H1 (cell line): ENCODE results near the gene WDR48. TPM values are rescaled to one million over a fixed set of nuclear protein-coding genes. Genes with fewer than 3 reads are reported as not detected.

Experiments used
- CTCF ChIA-PET: fragments of 300-600 bp; sonication (Branson Sonifier 250); formaldehyde crosslinking; loops from one replicate; lab custom pipeline; 2021; ENCODE audit not compliant: partially characterized antibody; lab: Charles Lee
- POLR2A ChIA-PET: fragments of 300-600 bp; sonication (Branson Sonifier 250); formaldehyde crosslinking; loops from one replicate; lab custom pipeline; 2021; ENCODE audit warnings: inconsistent platforms; ENCODE audit not compliant: partially characterized antibody; lab: Charles Lee
- DNase-seq, 2 experiments: peaks; one replicate each; pipeline versions ENCODE4 v3.0.0 to v3.0.0-alpha.2; 2010 to 2022; ENCODE audit warnings: low spot score in 2 of 2, low read depth in 1 of 2, mixed read lengths in 1 of 2
- FAIRE-seq: peaks from 2 replicates; lab custom pipeline; 2011; peaks lifted over from hg19 to GRCh38; lab: Jason Lieb, UNC
- H2AFZ ChIP-seq: 2 replicates; pipeline ENCODE4 v1.8.1; 2012; ENCODE audit warnings: low read length, inconsistent platforms
- H2AK5ac ChIP-seq: 2 replicates; pipeline ENCODE4 v1.6.1; 2013; ENCODE audit warnings: low read depth, low read length
- H2BK120ac ChIP-seq: replicated peaks from 2 replicates; pipeline ENCODE3; 2013; ENCODE audit warnings: low read depth, low read length, inconsistent platforms
- H2BK12ac ChIP-seq: 2 replicates; pipeline ENCODE4 v1.6.1; 2013; ENCODE audit warnings: low read depth, low read length
- H2BK15ac ChIP-seq: 2 replicates; pipeline ENCODE4 v1.6.1; 2013; ENCODE audit warnings: low read length
- H2BK20ac ChIP-seq: 2 replicates; pipeline ENCODE4 v1.6.1; 2013; ENCODE audit warnings: low read length
- H2BK5ac ChIP-seq: 2 replicates; pipeline ENCODE4 v1.6.1; 2013; ENCODE audit warnings: low read depth, low read length
- H3K14ac ChIP-seq: 2 replicates; pipeline ENCODE4 v1.6.1; 2013; ENCODE audit warnings: inconsistent platforms; ENCODE audit not compliant: insufficient read length
- H3K18ac ChIP-seq: 2 replicates; pipeline ENCODE4 v1.6.1; 2013; ENCODE audit warnings: low read length; ENCODE audit errors: extremely low read depth
- H3K23ac ChIP-seq: 2 replicates; pipeline ENCODE4 v1.6.1; 2013; ENCODE audit warnings: inconsistent platforms; ENCODE audit not compliant: insufficient read length
- H3K23me2 ChIP-seq: 2 replicates; pipeline ENCODE4 v1.6.1; 2013; ENCODE audit warnings: low read depth, low read length
- H3K27ac ChIP-seq: 2 replicates; pipeline ENCODE4 v1.6.1; 2011; ENCODE audit warnings: low read depth, low read length, inconsistent platforms
- H3K27me3 ChIP-seq, 4 experiments: replicated peaks in 1 of 4; 1 replicate in 1 of 4; 2 replicates in 3 of 4; pipeline versions ENCODE4 v1.6.1 to v1.8.1; 2011 to 2013; ENCODE audit warnings: low read length in 3 of 4, mild to moderate bottlenecking in 3 of 4, inconsistent platforms in 2 of 4, mixed read lengths in 2 of 4, moderate library complexity in 1 of 4; ENCODE audit not compliant: control insufficient read depth in 3 of 4, insufficient read depth in 3 of 4; ENCODE audit errors: extremely low read depth in 1 of 4
- H3K36me3 ChIP-seq, 4 experiments: 2 replicates each; pipeline versions ENCODE4 v1.6.1 to v1.8.1; 2011 to 2013; ENCODE audit warnings: mild to moderate bottlenecking in 4 of 4, low read length in 3 of 4, moderate library complexity in 2 of 4, control low read depth in 1 of 4, inconsistent platforms in 1 of 4; ENCODE audit not compliant: insufficient read depth in 4 of 4, control insufficient read depth in 2 of 4
- H3K4ac ChIP-seq: replicated peaks from 2 replicates; pipeline ENCODE3; 2013; ENCODE audit warnings: low read length, low read depth, mixed read lengths, inconsistent platforms; ENCODE audit not compliant: insufficient read length
- H3K4me1 ChIP-seq, 4 experiments: replicated peaks in 1 of 4; 1 replicate in 1 of 4; 2 replicates in 3 of 4; pipeline versions ENCODE4 v1.6.1 to v1.8.1; 2011 to 2013; ENCODE audit warnings: low read length in 3 of 4, inconsistent platforms in 2 of 4, mixed read lengths in 1 of 4; ENCODE audit not compliant: insufficient read depth in 4 of 4, control insufficient read depth in 3 of 4
- H3K4me2 ChIP-seq, 2 experiments: 2 replicates each; pipeline versions ENCODE4 v1.6.1 to v1.8.1; 2011 to 2013; ENCODE audit warnings: low read depth in 2 of 2, low read length in 2 of 2, control low read depth in 1 of 2, inconsistent platforms in 1 of 2, mild to moderate bottlenecking in 1 of 2; ENCODE audit not compliant: insufficient read depth in 1 of 2
- H3K4me3 ChIP-seq, 4 experiments: fragments of 200-600, 300-600 bp in 1 of 4; sonication (generic), shearing (Covaris generic), sonication (Bioruptor Twin) in 1 of 4; 2 replicates each; pipeline versions ENCODE4 v1.5.1 to v1.8.1; 2011 to 2016; ENCODE audit warnings: low read length in 4 of 4, low read depth in 3 of 4, control low read depth in 2 of 4, inconsistent platforms in 2 of 4, mild to moderate bottlenecking in 2 of 4, mixed read lengths in 1 of 4, moderate library complexity in 1 of 4; ENCODE audit not compliant: insufficient read depth in 2 of 4; ENCODE audit errors: extremely low read depth in 1 of 4
- H3K56ac ChIP-seq: replicated peaks from 2 replicates; pipeline ENCODE3; 2013; ENCODE audit warnings: low read depth, mild to moderate bottlenecking, mixed read lengths, low read length, inconsistent platforms; ENCODE audit not compliant: insufficient read length
- H3K79me1 ChIP-seq: 2 replicates; pipeline ENCODE4 v1.6.1; 2013; ENCODE audit warnings: low read depth, low read length, control low read depth
- H3K79me2 ChIP-seq, 2 experiments: 2 replicates each; pipeline versions ENCODE4 v1.6.1 to v1.8.1; 2012 to 2013; ENCODE audit warnings: low read length in 2 of 2, mild to moderate bottlenecking in 2 of 2, inconsistent platforms in 1 of 2; ENCODE audit not compliant: insufficient read depth in 2 of 2, control insufficient read depth in 1 of 2
- H3K9ac ChIP-seq, 4 experiments: replicated peaks in 1 of 4; 1 replicate in 1 of 4; 2 replicates in 3 of 4; pipeline versions ENCODE4 v1.6.1 to v1.8.1; 2011 to 2013; ENCODE audit warnings: low read depth in 3 of 4, low read length in 3 of 4, control low read depth in 2 of 4, mild to moderate bottlenecking in 2 of 4, moderate library complexity in 2 of 4, inconsistent platforms in 1 of 4; ENCODE audit errors: extremely low read depth in 1 of 4
- H3K9me3 ChIP-seq, 2 experiments: 2 replicates each; pipeline versions ENCODE4 v1.6.1 to v1.8.1; 2012 to 2013; ENCODE audit warnings: mild to moderate bottlenecking in 2 of 2, moderate library complexity in 2 of 2, control low read depth in 1 of 2, inconsistent platforms in 1 of 2, low read depth in 1 of 2, low read length in 1 of 2, mixed read lengths in 1 of 2; ENCODE audit not compliant: insufficient read depth in 2 of 2
- H4K20me1 ChIP-seq, 2 experiments: replicated peaks in 1 of 2; 2 replicates each; pipeline versions ENCODE3 to v1.8.1; 2011 to 2013; ENCODE audit warnings: inconsistent platforms in 2 of 2, low read length in 2 of 2, mild to moderate bottlenecking in 1 of 2; ENCODE audit not compliant: insufficient read depth in 2 of 2, control insufficient read depth in 1 of 2
- H4K5ac ChIP-seq: 2 replicates; pipeline ENCODE4 v1.6.1; 2013; ENCODE audit warnings: low read length, low read depth, mixed read lengths, inconsistent platforms; ENCODE audit not compliant: insufficient read length
- H4K8ac ChIP-seq: 2 replicates; pipeline ENCODE4 v1.8.0; 2013; ENCODE audit warnings: mild to moderate bottlenecking, moderate library complexity, low read length, inconsistent platforms; ENCODE audit not compliant: insufficient read depth; ENCODE audit errors: extremely low read depth
- H4K91ac ChIP-seq: replicated peaks from 2 replicates; pipeline ENCODE3; 2013; ENCODE audit warnings: low read length, mixed read lengths, inconsistent platforms; ENCODE audit not compliant: insufficient read length
- CHD1 ChIP-seq: IDR thresholded peaks from 2 replicates; pipeline ENCODE4 v1.6.1; 2012; ENCODE audit warnings: low read depth, low read length, improper control_type of control experiment
- EZH2 ChIP-seq: fragments of 200-600 bp; sonication (generic); IDR thresholded peaks from 2 replicates; pipeline ENCODE4 v1.7.1; 2012; ENCODE audit warnings: low read depth, mild to moderate bottlenecking, moderate library complexity, low read length, inconsistent platforms; ENCODE audit not compliant: severe bottlenecking
- MAFK ChIP-seq: IDR thresholded peaks from 2 replicates; pipeline ENCODE4 v1.6.1; 2012; ENCODE audit warnings: low read depth, mild to moderate bottlenecking, improper control_type of control experiment, low read length
- RFX5 ChIP-seq: IDR thresholded peaks from 2 replicates; pipeline ENCODE4 v1.6.1; 2011; ENCODE audit warnings: low read depth, low read length, improper control_type of control experiment, borderline replicate concordance
- RNF2 ChIP-seq: fragments of 200-900, 300-1000 bp; sonication (generic); IDR thresholded peaks from 2 replicates; pipeline ENCODE4 v1.7.1; 2016; ENCODE audit warnings: borderline replicate concordance, low read depth, mild to moderate bottlenecking, antibody characterized with exemption, low read length; ENCODE audit not compliant: poor library complexity, severe bottlenecking; ENCODE audit errors: missing control alignments
- SAP30 ChIP-seq: fragments of 300-600 bp; sonication (generic); IDR thresholded peaks from 2 replicates; pipeline ENCODE4 v1.7.1; 2012; ENCODE audit warnings: low read length, moderate library complexity, mild to moderate bottlenecking, inconsistent platforms; ENCODE audit not compliant: insufficient read depth, insufficient replicate concordance
- TBP ChIP-seq: IDR thresholded peaks from 2 replicates; pipeline ENCODE4 v1.6.1; 2011; ENCODE audit warnings: low read depth, low read length, improper control_type of control experiment
- WGBS, 2 experiments: shearing (Covaris generic) in 1 of 2; methylation state at CpG; one replicate each; pipeline versions ENCODE4 v1.1.6 to v1.1.7; 2013 to 2015; ENCODE audit warnings: low lambda C conversion rate in 2 of 2, mixed read lengths in 2 of 2, inconsistent platforms in 1 of 2, low coverage in 1 of 2, missing lambda C conversion rate in 1 of 2; ENCODE audit not compliant: insufficient replicate concordance in 2 of 2, insufficient coverage in 1 of 2, insufficient read length in 1 of 2; ENCODE audit errors: extremely low coverage in 1 of 2, missing lambda C conversion rate in 1 of 2; 5-methylcytosine and 5-hydroxymethylcytosine counted together
- polyA plus RNA-seq, 7 experiments: library from polyadenylated mRNA; depleted of rRNA in 3 of 7; stranded (reverse) in 5 of 7; unstranded in 2 of 7; fragments of >200 nt in 5 of 7; fragments of 200-250 nt in 2 of 7; gene quantifications; 1 replicate in 5 of 7; 2 replicates in 1 of 7; 4 replicates in 1 of 7; pipeline versions ENCODE4 v1.2.1 to v1.2.3, GENCODE V29; 2011 to 2013; ENCODE audit warnings: missing spikeins in 2 of 7, mixed read lengths in 2 of 7
- total RNA-seq: library from RNA; stranded (reverse); fragmentation: NEBNext Ultra II Directional; extraction: Animal tissue kit (Norgen Biotek cat#: 25700); gene quantifications from 2 replicates; pipeline ENCODE4 v1.2.1, GENCODE V29; 2021
- TF ChIP-seq, protein P1 (sequence below): IDR thresholded peaks from 2 replicates; pipeline ENCODE4 v1.6.1; 2012; ENCODE audit warnings: inconsistent platforms

Gene WDR48
- total and polyA plus RNA-seq, 2 of the 8 experiments (the other 6 are each of a cell fraction or from before 2014, with no cell fraction given) = 21.2 to 54.1 TPM

DNA sequence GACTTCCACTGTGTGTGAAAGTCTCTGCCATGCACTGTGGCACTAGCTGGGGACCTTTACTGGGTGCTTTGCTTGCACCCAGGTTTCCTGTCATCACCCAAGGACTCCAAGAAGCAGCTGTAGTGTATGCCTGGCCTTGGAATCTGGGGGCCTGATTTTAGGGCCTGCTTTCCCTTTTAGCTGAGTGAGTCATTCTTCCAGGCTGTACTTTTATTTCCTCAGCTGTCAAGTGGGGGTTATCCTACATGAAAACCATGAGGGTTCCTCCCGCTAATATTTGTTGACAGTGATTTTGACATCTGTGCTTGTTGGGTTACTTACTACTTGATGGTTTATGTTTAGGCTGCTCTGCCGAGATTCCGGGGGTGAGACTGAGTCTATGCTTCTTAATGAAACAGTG, 37.1 kb downstream of the WDR48 start:
- no peak overlapping the region for H2BK20ac ChIP-seq
- no peak overlapping the region for H3K56ac ChIP-seq
- no peak overlapping the region for H3K23ac ChIP-seq
- TF ChIP-seq MAFK (no peak), SAP30 (no peak), RNF2 (no peak), CHD1 (no peak), TBP (no peak), EZH2 (no peak), RFX5 (no peak)
- TF ChIP-seq, protein P1, sequence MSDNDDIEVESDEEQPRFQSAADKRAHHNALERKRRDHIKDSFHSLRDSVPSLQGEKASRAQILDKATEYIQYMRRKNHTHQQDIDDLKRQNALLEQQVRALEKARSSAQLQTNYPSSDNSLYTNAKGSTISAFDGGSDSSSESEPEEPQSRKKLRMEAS = no peak
- TF ChIP-seq, all 59 proteins: peak for 0
- Histone ChIP-seq H2AK5ac (no peak overlapping the region), H3K36me3 (peaks cover 16 to 66% (median 42%) of the 10 kb centered on the region in 4 experiments), H2BK5ac (no peak overlapping the region), H3K9ac (no peak overlapping the region), H4K20me1 (peaks cover 0 to 3% of the 10 kb centered on the region in 2 experiments), H3K23me2 (no peaks in the 10 kb centered on the region; the same call in 1 of the 2 replicates), H3K18ac (no peak overlapping the region), H3K9me3 (no peaks in the 10 kb centered on the region), H4K91ac (no peak overlapping the region), H4K8ac (no peak overlapping the region), H4K5ac (no peak overlapping the region), H3K4me1 (no peaks in the 10 kb centered on the region), H2AFZ (no peak overlapping the region), H3K4me3 (no peak overlapping the region), H3K4ac (no peak overlapping the region), H3K4me2 (no peak overlapping the region), H2BK120ac (no peak overlapping the region), H2BK12ac (no peak overlapping the region), H3K27ac (no peak overlapping the region), H3K79me2 (no peaks in the 10 kb centered on the region), H2BK15ac (no peak overlapping the region), H3K14ac (no peak overlapping the region), H3K79me1 (no peaks in the 10 kb centered on the region), H3K27me3 (no peaks in the 10 kb centered on the region)
- DNase-seq = peak in 1 of 2 experiments; percentile 20
- ChIA-PET CTCF (interaction anchor here (0.9 to 1.9 kb wide), 4 partner anchors 12 to 203 kb away, joined by 3 to 5 read pairs (median 4); no protein-coding TSS in a partner anchor), POLR2A (no interaction called here)
- 92% methylated on average over 3 of the region's 3 CpGs; no CpG with 5 or more reads in 1 of the 2 experiments for WGBS, 2 experiments
- no peak for FAIRE-seq
